ACC112 (cell line): ENCODE measurements around the gene TRPV6.

Experiments used
- H2AFZ ChIP-seq: fragments of 200-600 bp; sonication (generic); one replicate; pipeline ENCODE4 v1.6.0; 2017; ENCODE audit warnings: antibody characterized with exemption, low read length; ENCODE audit not compliant: unreplicated experiment
- H3K27ac ChIP-seq: fragments of 200-600 bp; sonication (generic); 2 replicates; pipeline ENCODE4 v1.5.1; 2014; ENCODE audit warnings: low read depth, mild to moderate bottlenecking, antibody characterized with exemption, low read length, moderate library complexity
- H3K27me3 ChIP-seq: fragments of 200-600 bp; sonication (generic); 2 replicates; pipeline ENCODE4 v1.6.1; 2014; ENCODE audit warnings: mild to moderate bottlenecking, antibody characterized with exemption, low read length, moderate library complexity, mixed read lengths; ENCODE audit not compliant: insufficient read depth
- H3K36me3 ChIP-seq: fragments of 200-600 bp; sonication (generic); 2 replicates; pipeline ENCODE4 v1.6.1; 2016; ENCODE audit warnings: mild to moderate bottlenecking, antibody characterized with exemption, low read length, moderate library complexity, mixed read lengths; ENCODE audit not compliant: insufficient read depth
- H3K4me1 ChIP-seq: fragments of 200-600 bp; sonication (generic); one replicate; pipeline ENCODE4 v1.6.1; 2016; ENCODE audit warnings: low read length, mixed read lengths; ENCODE audit not compliant: insufficient read depth, unreplicated experiment, control insufficient read depth
- H3K4me3 ChIP-seq: fragments of 200-600 bp; sonication (generic); 2 replicates; pipeline ENCODE4 v1.5.1; 2014; ENCODE audit warnings: mild to moderate bottlenecking, low read depth, low read length
- H3K79me2 ChIP-seq: fragments of 200-600 bp; sonication (generic); one replicate; pipeline ENCODE4 v1.6.0; 2016; ENCODE audit warnings: low read length; ENCODE audit not compliant: control insufficient read depth, unreplicated experiment, insufficient read depth

Gene TRPV6

GRCh38 chr7:142874409-142874808, 11.1 kb downstream of the TRPV6 start:
- Histone ChIP-seq H3K36me3 (no peaks in the 10 kb centered on the region), H3K27ac (no peak overlapping the region), H3K4me1 (no peaks in the 10 kb centered on the region), H3K4me3 (no peak overlapping the region), H3K27me3 (peaks cover 19% of the 10 kb centered on the region), H2AFZ (no peak overlapping the region), H3K79me2 (no peaks in the 10 kb centered on the region)

GRCh38 chr7:142873871-142874270, 11.7 kb downstream of the TRPV6 start:
- Histone ChIP-seq H3K27ac (no peak overlapping the region), H3K4me3 (no peak overlapping the region), H2AFZ (no peak overlapping the region), H3K27me3 (peaks cover 14% of the 10 kb centered on the region), H3K36me3 (no peaks in the 10 kb centered on the region), H3K4me1 (no peaks in the 10 kb centered on the region), H3K79me2 (no peaks in the 10 kb centered on the region)

- H3K4me3 ChIP-seq: no peak overlapping the region
- peaks cover 9% of the 10 kb centered on the region for H3K27me3 ChIP-seq
These were observed 12.2 kb downstream of the TRPV6 start for GRCh38 chr7:142873281-142873784.

GRCh38 chr7:142872106-142872675, 13.4 kb downstream of the TRPV6 start:
- H3K27me3 ChIP-seq: no peaks in the 10 kb centered on the region
- no peak overlapping the region for H2AFZ ChIP-seq
- H3K4me1 ChIP-seq: no peaks in the 10 kb centered on the region
- H3K4me3 ChIP-seq: no peak overlapping the region
- H3K27ac ChIP-seq: no peak overlapping the region
- no peaks in the 10 kb centered on the region for H3K36me3 ChIP-seq
- no peaks in the 10 kb centered on the region for H3K79me2 ChIP-seq

More at GRCh38 chr7:142873281-142873784, 12.2 kb downstream of the TRPV6 start:
- Histone ChIP-seq H3K4me1 (no peaks in the 10 kb centered on the region), H3K36me3 (no peaks in the 10 kb centered on the region), H2AFZ (no peak overlapping the region), H3K27ac (no peak overlapping the region), H3K79me2 (no peaks in the 10 kb centered on the region)

GRCh38 chr7:142871260-142872105, 14.1 kb downstream of the TRPV6 start:
- H3K4me1 ChIP-seq: no peaks in the 10 kb centered on the region
- H3K27me3 ChIP-seq: no peaks in the 10 kb centered on the region
- no peaks in the 10 kb centered on the region for H3K36me3 ChIP-seq
- H3K4me3 ChIP-seq: no peak overlapping the region
- H3K79me2 ChIP-seq: no peaks in the 10 kb centered on the region
- H2AFZ ChIP-seq: no peak overlapping the region
- no peak overlapping the region for H3K27ac ChIP-seq

GRCh38 chr7:142870566-142871259, 14.8 kb downstream of the TRPV6 start:
- Histone ChIP-seq H3K79me2 (no peaks in the 10 kb centered on the region), H3K36me3 (no peaks in the 10 kb centered on the region), H2AFZ (no peak overlapping the region), H3K27ac (no peak overlapping the region), H3K4me3 (no peak overlapping the region), H3K27me3 (no peaks in the 10 kb centered on the region), H3K4me1 (no peaks in the 10 kb centered on the region)

GRCh38 chr7:142870147-142870559, 15.4 kb downstream of the TRPV6 start:
- Histone ChIP-seq H2AFZ (no peak overlapping the region), H3K27me3 (no peaks in the 10 kb centered on the region), H3K27ac (no peak overlapping the region), H3K36me3 (no peaks in the 10 kb centered on the region), H3K4me3 (no peak overlapping the region), H3K4me1 (no peaks in the 10 kb centered on the region), H3K79me2 (no peaks in the 10 kb centered on the region)

GRCh38 chr7:142869434-142869833, 16.1 kb downstream of the TRPV6 start:
- H3K4me3 ChIP-seq: no peak overlapping the region
- H3K27me3 ChIP-seq: no peaks in the 10 kb centered on the region
- H3K79me2 ChIP-seq: no peaks in the 10 kb centered on the region
- no peaks in the 10 kb centered on the region for H3K36me3 ChIP-seq
- no peak overlapping the region for H2AFZ ChIP-seq
- no peaks in the 10 kb centered on the region for H3K4me1 ChIP-seq
- H3K27ac ChIP-seq: no peak overlapping the region

GRCh38 chr7:142868986-142869415, 16.5 kb downstream of the TRPV6 start:
- no peaks in the 10 kb centered on the region for H3K4me1 ChIP-seq
- H3K79me2 ChIP-seq: no peaks in the 10 kb centered on the region
- H3K27me3 ChIP-seq: no peaks in the 10 kb centered on the region
- no peak overlapping the region for H2AFZ ChIP-seq
- no peak overlapping the region for H3K4me3 ChIP-seq
- H3K36me3 ChIP-seq: no peaks in the 10 kb centered on the region
- H3K27ac ChIP-seq: no peak overlapping the region

GRCh38 chr7:142868188-142868985, 17.2 kb downstream of the TRPV6 start:
- no peak overlapping the region for H2AFZ ChIP-seq
- no peaks in the 10 kb centered on the region for H3K27me3 ChIP-seq
- H3K4me1 ChIP-seq: no peaks in the 10 kb centered on the region
- H3K36me3 ChIP-seq: no peaks in the 10 kb centered on the region
- H3K27ac ChIP-seq: no peak overlapping the region
- no peak overlapping the region for H3K4me3 ChIP-seq
- H3K79me2 ChIP-seq: no peaks in the 10 kb centered on the region
